Vagina (tissue), 2 donors: ENCODE results near the gene MAP7D3.

ENCODE experiments used
- CTCF ChIP-seq, 3 experiments: fragments of 450-650 bp in 2 of 3; fragments of 200-600 bp in 1 of 3; sonication (generic) in 1 of 3; IDR thresholded peaks; one replicate each; pipeline ENCODE4 v1.5.1; 2017 to 2019; ENCODE audit warnings: antibody characterized with exemption in 3 of 3, mild to moderate bottlenecking in 2 of 3, moderate library complexity in 2 of 3
- POLR2AphosphoS5 ChIP-seq, 2 donors: sonication (generic); formaldehyde crosslinking; IDR thresholded peaks; one replicate each; pipeline ENCODE4 v1.9.0; 2017; ENCODE audit warnings: antibody characterized with exemption in 2 of 2, mild to moderate bottlenecking in 2 of 2, low read depth in 1 of 2; ENCODE audit not compliant: insufficient read depth in 1 of 2

GRCh38 chrX:136259543-136259942, 8.3 kb upstream of the MAP7D3 start:
- TF ChIP-seq POLR2AphosphoS5 (IDR thresholded peaks at IDR 0.05; ENCODE audit: insufficient read depth in 1 of 2, low read depth in 1 of 2) = no peak
- TF ChIP-seq CTCF (IDR thresholded peaks at IDR 0.05) = no peak
